ENCODE results near the gene C6orf89. TPM values are rescaled to one million over a fixed set of nuclear protein-coding genes. Genes with fewer than 3 reads are reported as not detected.
A peak's percentile ranks its signal among the peaks of the same experiment; 100 is the strongest.

Gene C6orf89
- total and polyA plus RNA-seq, 2 of the 8 experiments (the other 6 are each of a cell fraction or from before 2014, with no cell fraction given), result 4.6 to 12.3 TPM

DNA sequence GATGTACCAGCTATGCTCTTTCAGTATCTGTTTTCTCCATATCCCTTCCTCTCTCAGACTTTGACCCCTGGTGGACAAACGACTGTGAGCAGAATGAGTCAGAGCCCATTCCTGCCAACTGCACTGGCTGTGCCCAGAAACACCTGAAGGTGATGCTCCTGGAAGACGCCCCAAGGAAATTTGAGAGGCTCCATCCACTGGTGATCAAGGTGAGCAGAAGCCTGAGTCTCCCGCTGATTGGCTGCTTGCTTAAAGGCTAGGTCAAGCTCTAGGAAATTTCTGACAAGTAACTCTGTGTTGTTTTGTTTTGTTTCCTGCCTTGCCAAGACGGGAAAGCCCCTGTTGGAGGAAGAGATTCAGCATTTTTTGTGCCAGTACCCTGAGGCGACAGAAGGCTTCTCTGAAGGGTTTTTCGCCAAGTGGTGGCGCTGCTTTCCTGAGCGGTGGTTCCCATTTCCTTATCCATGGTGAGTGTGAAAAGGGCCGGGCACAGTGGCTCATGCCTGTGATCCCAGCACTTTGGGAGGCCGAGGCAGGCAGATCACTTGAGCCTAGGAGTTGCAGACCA, 28.6 kb downstream of the C6orf89 start (continued):
- TF ChIP-seq KDM1A (IDR thresholded peaks at IDR 0.05; ENCODE audit: borderline replicate concordance, low read length), result no peak
- TF ChIP-seq JUND (IDR thresholded peaks at IDR 0.05; ENCODE audit: low read length), result peak; percentile 79
